HG03064 (cell line): ENCODE measurements around the gene KISS1.

Experiments used
- ATAC-seq: cut with Tn5 transposase; IDR thresholded peaks from one replicate; pipeline ENCODE4 v1.9.1; 2021; ENCODE audit warnings: low read depth; ENCODE audit not compliant: unreplicated experiment

The KISS1 gene

GRCh38 chr1:204142032-204142974 is 54.0 kb downstream of the KISS1 start:
- no peak for ATAC-seq

- no peak for ATAC-seq
Observed at GRCh38 chr1:204141131-204141530, 55.2 kb downstream of the KISS1 start.
